MM.1S (cell line): Measurements from ENCODE around the gene PDCD5.

Source experiments
- CTCF ChIP-seq: fragments of 300-600 bp; sonication (generic); IDR thresholded peaks from 2 replicates; pipeline ENCODE4 v1.5.1; 2016; ENCODE audit warnings: antibody characterized with exemption, low read length, mixed read lengths
- EZH2 ChIP-seq: fragments of 300-600 bp; sonication (generic); optimal IDR thresholded peaks from 2 replicates; pipeline ENCODE3; 2017; ENCODE audit warnings: low read depth, mild to moderate bottlenecking, antibody characterized with exemption, low read length, mixed read lengths

DNA sequence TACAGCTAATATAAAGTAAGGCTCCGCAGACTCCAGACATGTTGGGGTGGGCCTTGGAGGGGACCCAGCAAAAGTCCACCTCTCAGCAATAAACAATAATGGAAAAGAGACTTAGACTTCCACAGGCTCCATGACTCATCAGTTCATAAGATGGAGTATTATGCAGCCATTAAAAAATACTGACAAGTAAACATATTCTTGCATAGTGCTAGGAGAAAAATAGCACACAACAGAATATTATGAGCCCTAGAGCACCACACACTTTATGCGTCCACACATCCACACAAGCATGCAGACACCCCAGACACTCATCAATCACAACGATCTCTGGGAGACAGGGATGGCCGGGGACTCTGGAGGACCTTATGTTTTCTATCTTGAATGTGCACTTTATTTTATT, 46.0 kb downstream of the PDCD5 start:
- TF ChIP-seq CTCF (no peak), EZH2 (no peak)
